Cardiac muscle cell (in vitro differentiated cells and primary cell): Measurements from ENCODE around the gene ST6GALNAC2. TPM values are rescaled to one million over a fixed set of nuclear protein-coding genes. Genes with fewer than 3 reads are reported as not detected.
A peak's percentile ranks its signal among the peaks of the same experiment; 100 is the strongest.

Experiments
- DNase-seq, 2 donors: peaks; one replicate each; pipeline versions ENCODE4 v3.0.0 to v3.0.0-alpha.2; 2010 to 2017; ENCODE audit warnings: low read depth in 1 of 2, low spot score in 1 of 2
- H3K27ac ChIP-seq: fragments of 200-600 bp; sonication (generic); 2 replicates; pipeline ENCODE4 v1.5.1; 2016
- H3K27me3 ChIP-seq: fragments of 200-600 bp; sonication (generic); 2 replicates; pipeline ENCODE4 v1.6.0; 2016; ENCODE audit warnings: control low read depth
- H3K36me3 ChIP-seq: fragments of 200-600 bp; sonication (generic); 2 replicates; pipeline ENCODE4 v1.5.1; 2016; ENCODE audit warnings: control low read depth
- H3K4me1 ChIP-seq: fragments of 200-600 bp; sonication (generic); 2 replicates; pipeline ENCODE4 v1.8.1; 2017; ENCODE audit warnings: low read depth, mild to moderate bottlenecking, mixed run types
- H3K4me3 ChIP-seq: fragments of 200-600 bp; sonication (generic); 2 replicates; pipeline ENCODE4 v1.5.1; 2016; ENCODE audit warnings: mild to moderate bottlenecking
- H3K9me3 ChIP-seq: fragments of 200-600 bp; sonication (generic); 2 replicates; pipeline ENCODE4 v1.5.1; 2017; ENCODE audit warnings: low read depth, mild to moderate bottlenecking, control low read depth
- CTCF ChIP-seq: IDR thresholded peaks from 2 replicates; pipeline ENCODE4 v1.5.1; 2012; ENCODE audit warnings: low read depth, mild to moderate bottlenecking, low read length
- polyA plus RNA-seq: library from polyadenylated mRNA; unstranded; fragments of >200 nt; fragmentation: Nextera tagmentation; extraction: Ambion mirVana; gene quantifications from 2 replicates; pipeline ENCODE4 v1.2.1, GENCODE V29; 2016
- total RNA-seq: library from RNA; depleted of rRNA; stranded (reverse); fragments of >200 nt; gene quantifications from 2 replicates; pipeline ENCODE4 v1.2.3, GENCODE V29; 2016

Gene ST6GALNAC2
- total and polyA plus RNA-seq, 2 experiments from 2014 or later, result 0.88 to 1.0 TPM

- Histone ChIP-seq H3K4me3 (no peak overlapping the region), H3K27ac (no peak overlapping the region), H3K4me1 (no peaks in the 10 kb centered on the region), H3K9me3 (no peaks in the 10 kb centered on the region), H3K36me3 (no peaks in the 10 kb centered on the region), H3K27me3 (no peaks in the 10 kb centered on the region)
- DNase-seq, result no peak
- no peak for TF ChIP-seq CTCF
Measured at GRCh38 chr17:76572201-76572910, 13.3 kb downstream of the ST6GALNAC2 start.

GRCh38 chr17:76570877-76571471 is 14.7 kb downstream of the ST6GALNAC2 start:
- DNase-seq, result no peak
- no peak overlapping the region for H3K27ac ChIP-seq
- H3K27me3 ChIP-seq, result no peaks in the 10 kb centered on the region
- no peaks in the 10 kb centered on the region for H3K4me1 ChIP-seq
- no peak for TF ChIP-seq CTCF
- H3K4me3 ChIP-seq, result no peak overlapping the region
- H3K36me3 ChIP-seq, result no peaks in the 10 kb centered on the region
- H3K9me3 ChIP-seq, result no peaks in the 10 kb centered on the region

- no peaks in the 10 kb centered on the region for H3K9me3 ChIP-seq
- H3K27ac ChIP-seq, result no peak overlapping the region
- H3K4me1 ChIP-seq, result no peaks in the 10 kb centered on the region
- no peak for TF ChIP-seq CTCF
- DNase-seq, result no peak
- H3K27me3 ChIP-seq, result no peaks in the 10 kb centered on the region
- H3K36me3 ChIP-seq, result no peaks in the 10 kb centered on the region
- H3K4me3 ChIP-seq, result no peak overlapping the region
Measured at GRCh38 chr17:76570457-76570856, 15.2 kb downstream of the ST6GALNAC2 start.

- peak in 1 of 2 donors; percentile 52 for DNase-seq
- no peak for TF ChIP-seq CTCF
- Histone ChIP-seq H3K4me1 (no peaks in the 10 kb centered on the region), H3K27me3 (no peaks in the 10 kb centered on the region), H3K27ac (no peak overlapping the region), H3K9me3 (no peaks in the 10 kb centered on the region), H3K36me3 (peaks cover under 1% of the 10 kb centered on the region), H3K4me3 (no peak overlapping the region)
Measured at GRCh38 chr17:76569607-76570279, 15.9 kb downstream of the ST6GALNAC2 start.

GRCh38 chr17:76568811-76569221 is 16.8 kb downstream of the ST6GALNAC2 start:
- Histone ChIP-seq H3K9me3 (no peaks in the 10 kb centered on the region), H3K36me3 (peaks cover 3% of the 10 kb centered on the region), H3K27me3 (no peaks in the 10 kb centered on the region), H3K4me1 (no peaks in the 10 kb centered on the region), H3K4me3 (no peak overlapping the region), H3K27ac (no peak overlapping the region)
- no peak for DNase-seq
- TF ChIP-seq CTCF, result no peak
